ENCODE data around the gene CSPG5. TPM values are rescaled to one million over a fixed set of nuclear protein-coding genes. Genes with fewer than 3 reads are reported as not detected.

The CSPG5 gene
- polyA plus RNA-seq, 2 of the 4 experiments (the other 2 are of a cell fraction): 0.14 to 0.93 TPM

DNA sequence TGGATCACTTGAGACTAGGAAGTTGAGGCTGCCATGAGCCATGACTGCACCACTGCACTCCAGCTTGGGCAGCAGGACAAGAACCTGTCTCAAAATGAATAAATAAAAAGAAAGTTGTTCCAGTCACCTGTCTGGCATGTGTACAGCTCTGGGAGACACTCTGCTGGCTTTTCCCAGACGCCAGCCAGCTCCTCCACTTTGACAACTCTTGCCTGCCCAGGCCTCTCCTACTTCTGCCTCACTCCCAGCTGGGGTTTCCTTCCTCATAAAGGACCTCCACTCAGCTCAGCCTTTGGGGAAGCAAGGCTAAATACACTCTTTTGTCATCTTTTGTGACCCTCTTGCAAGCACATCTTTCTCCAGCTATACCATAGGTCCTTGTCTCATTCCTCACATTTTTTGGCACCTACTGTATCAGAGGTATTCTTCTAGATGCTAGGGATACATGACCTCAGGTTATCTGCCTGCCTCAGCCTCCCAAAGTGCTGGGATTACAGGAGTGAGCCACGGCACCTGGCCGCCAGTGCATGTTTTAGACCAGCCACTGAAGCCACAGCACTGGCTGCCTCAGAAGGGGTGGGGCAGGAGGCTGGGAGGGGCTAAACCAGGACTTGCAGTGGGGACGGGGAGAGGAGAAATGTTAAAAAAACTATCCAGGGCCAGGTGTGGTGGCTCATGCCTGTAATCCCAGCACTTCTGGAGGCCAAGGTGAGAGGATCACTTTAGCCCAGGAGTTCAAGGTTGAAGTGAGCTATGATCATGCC lies 55.2 kb downstream of the CSPG5 start:
- DNase-seq (ENCODE audit: low read depth in 1 of 2, low spot score in 1 of 2): no peak
- ChIA-PET CTCF (interaction anchor here (0.7 to 7.7 kb wide), 4 partner anchors 10 to 634 kb away, joined by 3 to 78 read pairs (median 14); partner anchors contain the start of gene ELP6), POLR2A (interaction anchor here (1.1 kb wide), 1 partner anchor 265 kb away, joined by 4 read pairs; no protein-coding TSS in a partner anchor)
- FAIRE-seq: no peak
- TF ChIP-seq EHMT2 (IDR thresholded peaks at IDR 0.05; ENCODE audit: low read depth): no peak
- no peak for TF ChIP-seq HMGXB4 (CRISPR knock-in tag; IDR thresholded peaks at IDR 0.05; ENCODE audit: borderline replicate concordance)
- TF ChIP-seq JUN (IDR thresholded peaks at IDR 0.05): no peak
- TF ChIP-seq GATA3 (IDR thresholded peaks at IDR 0.05; ENCODE audit: borderline replicate concordance): no peak
- no peak for TF ChIP-seq SMC3 (IDR thresholded peaks at IDR 0.05)
- no peak for TF ChIP-seq JUNB (IDR thresholded peaks at IDR 0.05)
- TF ChIP-seq, protein P1, sequence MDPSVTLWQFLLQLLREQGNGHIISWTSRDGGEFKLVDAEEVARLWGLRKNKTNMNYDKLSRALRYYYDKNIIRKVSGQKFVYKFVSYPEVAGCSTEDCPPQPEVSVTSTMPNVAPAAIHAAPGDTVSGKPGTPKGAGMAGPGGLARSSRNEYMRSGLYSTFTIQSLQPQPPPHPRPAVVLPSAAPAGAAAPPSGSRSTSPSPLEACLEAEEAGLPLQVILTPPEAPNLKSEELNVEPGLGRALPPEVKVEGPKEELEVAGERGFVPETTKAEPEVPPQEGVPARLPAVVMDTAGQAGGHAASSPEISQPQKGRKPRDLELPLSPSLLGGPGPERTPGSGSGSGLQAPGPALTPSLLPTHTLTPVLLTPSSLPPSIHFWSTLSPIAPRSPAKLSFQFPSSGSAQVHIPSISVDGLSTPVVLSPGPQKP (IDR thresholded peaks at IDR 0.05; ENCODE audit: low read depth, low read length): no peak
- TF ChIP-seq, protein P2, sequence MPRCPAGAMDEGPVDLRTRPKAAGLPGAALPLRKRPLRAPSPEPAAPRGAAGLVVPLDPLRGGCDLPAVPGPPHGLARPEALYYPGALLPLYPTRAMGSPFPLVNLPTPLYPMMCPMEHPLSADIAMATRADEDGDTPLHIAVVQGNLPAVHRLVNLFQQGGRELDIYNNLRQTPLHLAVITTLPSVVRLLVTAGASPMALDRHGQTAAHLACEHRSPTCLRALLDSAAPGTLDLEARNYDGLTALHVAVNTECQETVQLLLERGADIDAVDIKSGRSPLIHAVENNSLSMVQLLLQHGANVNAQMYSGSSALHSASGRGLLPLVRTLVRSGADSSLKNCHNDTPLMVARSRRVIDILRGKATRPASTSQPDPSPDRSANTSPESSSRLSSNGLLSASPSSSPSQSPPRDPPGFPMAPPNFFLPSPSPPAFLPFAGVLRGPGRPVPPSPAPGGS (IDR thresholded peaks at IDR 0.05): no peak
- TF ChIP-seq HES2 (IDR thresholded peaks at IDR 0.05): no peak
- no peak for TF ChIP-seq TFCP2L1 (CRISPR knock-in tag; IDR thresholded peaks at IDR 0.05)
- TF ChIP-seq TP53 (CRISPR knock-in tag; IDR thresholded peaks at IDR 0.05): no peak
- H3K27ac ChIP-seq: no peak overlapping the region
- no peaks in the 10 kb centered on the region for H3K9me3 ChIP-seq
- no peak overlapping the region for H3K4me3 ChIP-seq
- H3K4me2 ChIP-seq: no peak overlapping the region
- H3K4me1 ChIP-seq: 0 out of 3 replicates have a peak, but pooled peaks cover 3% of the 10 kb centered on the region
- 66% methylated on average over 4 of the region's 4 CpGs for WGBS (ENCODE audit: missing lambda C conversion rate)
- no peak for ATAC-seq

GRCh38 chr3:47522082-47522987 lies 56.3 kb downstream of the CSPG5 start:
- Histone ChIP-seq H3K4me2 (0 out of 3 replicates have a peak overlapping the region, but pooled peaks have one; percentile 14), H3K27ac (peak overlapping the region; percentile 5 to 69; a peak in 4 of 6 replicates), H3K9me3 (no peaks in the 10 kb centered on the region), H3K4me1 (0 out of 3 replicates have a peak, but pooled peaks cover 3% of the 10 kb centered on the region), H3K4me3 (no peak overlapping the region)
- ChIA-PET POLR2A (interaction anchor here (0.9 to 1.2 kb wide), 2 partner anchors 184 to 266 kb away, joined by 4 to 7 read pairs; no protein-coding TSS in a partner anchor), CTCF (interaction anchor here (0.6 to 7.7 kb wide), 30 partner anchors 12 to 630 kb away, joined by 3 to 78 read pairs (median 4); partner anchors contain the start of gene SMARCC1)
- no peak for FAIRE-seq
- peak; percentile 96 to 97 for ATAC-seq
- 34% methylated on average over 15 of the region's 15 CpGs for WGBS (ENCODE audit: missing lambda C conversion rate)
- DNase-seq (ENCODE audit: low read depth in 1 of 2, low spot score in 1 of 2): peak; percentile 59 to 86
- TF ChIP-seq HMGXB4 (CRISPR knock-in tag; IDR thresholded peaks at IDR 0.05; ENCODE audit: borderline replicate concordance): no peak
- peak; percentile 46; the same call in 1 of the 2 replicates for TF ChIP-seq MYC (IDR thresholded peaks at IDR 0.05; ENCODE audit: borderline replicate concordance, low read length)
- no peak for TF ChIP-seq HOXB13 (CRISPR knock-in tag; IDR thresholded peaks at IDR 0.05; ENCODE audit: low read depth)
- no peak for TF ChIP-seq POLR2A (IDR thresholded peaks at IDR 0.05; ENCODE audit: low read length)
- TF ChIP-seq EHMT2 (IDR thresholded peaks at IDR 0.05; ENCODE audit: low read depth): no peak
- TF ChIP-seq RNF2 (IDR thresholded peaks at IDR 0.05; ENCODE audit: borderline replicate concordance, low read depth): no peak
- TF ChIP-seq GATA3 (IDR thresholded peaks at IDR 0.05; ENCODE audit: borderline replicate concordance): no peak
- no peak for TF ChIP-seq HEYL (CRISPR knock-in tag; IDR thresholded peaks at IDR 0.05)
- no peak for TF ChIP-seq RFX5 (IDR thresholded peaks at IDR 0.05)
- peak; percentile 58 for TF ChIP-seq USF2 (IDR thresholded peaks at IDR 0.05)
- TF ChIP-seq PHF8 (IDR thresholded peaks at IDR 0.05; ENCODE audit: borderline replicate concordance, low read depth): no peak
- no peak for TF ChIP-seq CBX2 (IDR thresholded peaks at IDR 0.05; ENCODE audit: borderline replicate concordance, low read depth)
- no peak for TF ChIP-seq ZC3H11A (IDR thresholded peaks at IDR 0.05)
- no peak for TF ChIP-seq FOSL2 (IDR thresholded peaks at IDR 0.05)
- TF ChIP-seq FOSL2 (CRISPR knock-in tag; IDR thresholded peaks at IDR 0.05): 0 out of 2 replicates have a peak, but pooled peaks have one; percentile 8
- no peak for TF ChIP-seq JUN (IDR thresholded peaks at IDR 0.05)
- peak; percentile 95 for TF ChIP-seq SMC3 (IDR thresholded peaks at IDR 0.05)
- TF ChIP-seq HOXB5 (CRISPR knock-in tag; IDR thresholded peaks at IDR 0.05): no peak
- no peak for TF ChIP-seq BHLHE40 (IDR thresholded peaks at IDR 0.05; ENCODE audit: low read depth, low read length)
- TF ChIP-seq MAFK (IDR thresholded peaks at IDR 0.05; ENCODE audit: partially characterized antibody): no peak

All from A549 (cell line).